A673 (cell line): Measurements from ENCODE around the gene SIGLEC9.

Experiments
- EZH2 ChIP-seq: fragments of 200-600 bp; sonication (generic); IDR thresholded peaks from 2 replicates; pipeline ENCODE4 v1.6.1; 2017; ENCODE audit warnings: borderline replicate concordance, low read depth, mild to moderate bottlenecking, mixed read lengths, antibody characterized with exemption, low read length; ENCODE audit not compliant: poor library complexity, severe bottlenecking
- TF ChIP-seq, protein P1 (sequence below): fragments of 300-800, 200-600 bp; sonication (generic); conservative IDR thresholded peaks from 2 replicates; pipeline ENCODE4 v1.5.1; 2017; ENCODE audit warnings: low read depth, mild to moderate bottlenecking, antibody characterized with exemption, low read length, moderate library complexity, mixed read lengths

GRCh38 chr19:51082611-51083010 lies 42.1 kb upstream of the SIGLEC9 start, which contains the start of gene KLK14:
- TF ChIP-seq, protein P1, sequence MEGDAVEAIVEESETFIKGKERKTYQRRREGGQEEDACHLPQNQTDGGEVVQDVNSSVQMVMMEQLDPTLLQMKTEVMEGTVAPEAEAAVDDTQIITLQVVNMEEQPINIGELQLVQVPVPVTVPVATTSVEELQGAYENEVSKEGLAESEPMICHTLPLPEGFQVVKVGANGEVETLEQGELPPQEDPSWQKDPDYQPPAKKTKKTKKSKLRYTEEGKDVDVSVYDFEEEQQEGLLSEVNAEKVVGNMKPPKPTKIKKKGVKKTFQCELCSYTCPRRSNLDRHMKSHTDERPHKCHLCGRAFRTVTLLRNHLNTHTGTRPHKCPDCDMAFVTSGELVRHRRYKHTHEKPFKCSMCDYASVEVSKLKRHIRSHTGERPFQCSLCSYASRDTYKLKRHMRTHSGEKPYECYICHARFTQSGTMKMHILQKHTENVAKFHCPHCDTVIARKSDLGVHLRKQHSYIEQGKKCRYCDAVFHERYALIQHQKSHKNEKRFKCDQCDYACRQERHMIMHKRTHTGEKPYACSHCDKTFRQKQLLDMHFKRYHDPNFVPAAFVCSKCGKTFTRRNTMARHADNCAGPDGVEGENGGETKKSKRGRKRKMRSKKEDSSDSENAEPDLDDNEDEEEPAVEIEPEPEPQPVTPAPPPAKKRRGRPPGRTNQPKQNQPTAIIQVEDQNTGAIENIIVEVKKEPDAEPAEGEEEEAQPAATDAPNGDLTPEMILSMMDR: no peak
- no peak for TF ChIP-seq EZH2
